ENCODE data around the gene KIZ.

KIZ gene

GRCh38 chr20:21181028-21181427, 55.1 kb downstream of the KIZ start:
- 0 out of 2 replicates have a peak, but pooled peaks cover 5% of the 10 kb centered on the region for H3K9me3 ChIP-seq (ENCODE audit: low read depth, low read length)
- H3K27ac ChIP-seq: no peak overlapping the region
- TF ChIP-seq EZH2 (IDR thresholded peaks at IDR 0.05): no peak
- no peak for TF ChIP-seq FOXP2 (optimal IDR thresholded peaks at IDR 0.05; ENCODE audit: control extremely low read depth, extremely low read length, insufficient read depth)
- no peak for TF ChIP-seq POLR2AphosphoS5 (IDR thresholded peaks at IDR 0.05; ENCODE audit: borderline replicate concordance, low read depth, low read length)
- no peak for DNase-seq (ENCODE audit: low read depth, low spot score)
- no peak overlapping the region for H3K4me3 ChIP-seq
- no peak overlapping the region for H3K9ac ChIP-seq (ENCODE audit: insufficient read length)
- H3K36me3 ChIP-seq (ENCODE audit: insufficient read depth, low read length): no peaks in the 10 kb centered on the region

GRCh38 chr20:21182832-21183563, 57.1 kb downstream of the KIZ start:
- peak; percentile 66 for DNase-seq (ENCODE audit: low read depth, low spot score)
- TF ChIP-seq POLR2AphosphoS5 (IDR thresholded peaks at IDR 0.05; ENCODE audit: borderline replicate concordance, low read depth, low read length) (no peak), EZH2 (IDR thresholded peaks at IDR 0.05) (no peak), FOXP2 (optimal IDR thresholded peaks at IDR 0.05; ENCODE audit: control extremely low read depth, extremely low read length, insufficient read depth) (no peak)
- Histone ChIP-seq H3K9ac (ENCODE audit: insufficient read length) (no peak overlapping the region), H3K27ac (peak overlapping the region; percentile 14; the same call in 1 of the 2 replicates), H3K36me3 (ENCODE audit: insufficient read depth, low read length) (no peaks in the 10 kb centered on the region), H3K4me3 (no peak overlapping the region), H3K9me3 (ENCODE audit: low read depth, low read length) (0 out of 2 replicates have a peak, but pooled peaks cover under 1% of the 10 kb centered on the region)

GRCh38 chr20:21183722-21184121, 57.8 kb downstream of the KIZ start:
- no peak for TF ChIP-seq EZH2 (IDR thresholded peaks at IDR 0.05)
- no peak for TF ChIP-seq FOXP2 (optimal IDR thresholded peaks at IDR 0.05; ENCODE audit: control extremely low read depth, extremely low read length, insufficient read depth)
- TF ChIP-seq POLR2AphosphoS5 (IDR thresholded peaks at IDR 0.05; ENCODE audit: borderline replicate concordance, low read depth, low read length): no peak
- H3K27ac ChIP-seq: peak overlapping the region; percentile 14; the same call in 1 of the 2 replicates
- DNase-seq (ENCODE audit: low read depth, low spot score): no peak

GRCh38 chr20:21184819-21185218, 58.9 kb downstream of the KIZ start:
- Histone ChIP-seq H3K36me3 (ENCODE audit: insufficient read depth, low read length) (no peaks in the 10 kb centered on the region), H3K9me3 (ENCODE audit: low read depth, low read length) (no peaks in the 10 kb centered on the region), H3K9ac (ENCODE audit: insufficient read length) (no peak overlapping the region), H3K27ac (no peak overlapping the region), H3K4me3 (no peak overlapping the region)
- no peak for DNase-seq (ENCODE audit: low read depth, low spot score)
- no peak for TF ChIP-seq POLR2AphosphoS5 (IDR thresholded peaks at IDR 0.05; ENCODE audit: borderline replicate concordance, low read depth, low read length)
- TF ChIP-seq FOXP2 (optimal IDR thresholded peaks at IDR 0.05; ENCODE audit: control extremely low read depth, extremely low read length, insufficient read depth): no peak
- no peak for TF ChIP-seq EZH2 (IDR thresholded peaks at IDR 0.05)

More at GRCh38 chr20:21183722-21184121, 57.8 kb downstream of the KIZ start:
- Histone ChIP-seq H3K4me3 (peak overlapping the region; percentile 7; the same call in 1 of the 2 replicates), H3K9me3 (ENCODE audit: low read depth, low read length) (no peaks in the 10 kb centered on the region), H3K9ac (ENCODE audit: insufficient read length) (peak overlapping the region; percentile 26), H3K36me3 (ENCODE audit: insufficient read depth, low read length) (no peaks in the 10 kb centered on the region)

- TF ChIP-seq POLR2AphosphoS5 (IDR thresholded peaks at IDR 0.05; ENCODE audit: borderline replicate concordance, low read depth, low read length) (no peak), EZH2 (IDR thresholded peaks at IDR 0.05) (no peak), FOXP2 (optimal IDR thresholded peaks at IDR 0.05; ENCODE audit: control extremely low read depth, extremely low read length, insufficient read depth) (no peak)
- no peak for DNase-seq (ENCODE audit: low read depth, low spot score)
- no peak overlapping the region for H3K9ac ChIP-seq (ENCODE audit: insufficient read length)
- H3K4me3 ChIP-seq: no peak overlapping the region
- no peak overlapping the region for H3K27ac ChIP-seq
- H3K36me3 ChIP-seq (ENCODE audit: insufficient read depth, low read length): no peaks in the 10 kb centered on the region
- no peaks in the 10 kb centered on the region for H3K9me3 ChIP-seq (ENCODE audit: low read depth, low read length)
Measured at GRCh38 chr20:21185849-21186248, 60.0 kb downstream of the KIZ start.

GRCh38 chr20:21189761-21190523, 64.1 kb downstream of the KIZ start:
- no peaks in the 10 kb centered on the region for H3K9me3 ChIP-seq (ENCODE audit: low read depth, low read length)
- H3K36me3 ChIP-seq (ENCODE audit: insufficient read depth, low read length): no peaks in the 10 kb centered on the region
- H3K27ac ChIP-seq: no peak overlapping the region
- no peak for DNase-seq (ENCODE audit: low read depth, low spot score)
- H3K9ac ChIP-seq (ENCODE audit: insufficient read length): no peak overlapping the region
- TF ChIP-seq FOXP2 (optimal IDR thresholded peaks at IDR 0.05; ENCODE audit: control extremely low read depth, extremely low read length, insufficient read depth) (no peak), EZH2 (IDR thresholded peaks at IDR 0.05) (no peak), POLR2AphosphoS5 (IDR thresholded peaks at IDR 0.05; ENCODE audit: borderline replicate concordance, low read depth, low read length) (no peak)
- H3K4me3 ChIP-seq: no peak overlapping the region

- Histone ChIP-seq H3K4me3 (no peak overlapping the region), H3K27ac (no peak overlapping the region), H3K9me3 (ENCODE audit: low read depth, low read length) (no peaks in the 10 kb centered on the region), H3K9ac (ENCODE audit: insufficient read length) (no peak overlapping the region), H3K36me3 (ENCODE audit: insufficient read depth, low read length) (no peaks in the 10 kb centered on the region)
- DNase-seq (ENCODE audit: low read depth, low spot score): no peak
- TF ChIP-seq POLR2AphosphoS5 (IDR thresholded peaks at IDR 0.05; ENCODE audit: borderline replicate concordance, low read depth, low read length): no peak
- TF ChIP-seq FOXP2 (optimal IDR thresholded peaks at IDR 0.05; ENCODE audit: control extremely low read depth, extremely low read length, insufficient read depth): no peak
- TF ChIP-seq EZH2 (IDR thresholded peaks at IDR 0.05): no peak
Measured at GRCh38 chr20:21190869-21191268, 65.0 kb downstream of the KIZ start.

GRCh38 chr20:21191839-21192238, 66.0 kb downstream of the KIZ start:
- TF ChIP-seq POLR2AphosphoS5 (IDR thresholded peaks at IDR 0.05; ENCODE audit: borderline replicate concordance, low read depth, low read length): no peak
- TF ChIP-seq EZH2 (IDR thresholded peaks at IDR 0.05): no peak
- TF ChIP-seq FOXP2 (optimal IDR thresholded peaks at IDR 0.05; ENCODE audit: control extremely low read depth, extremely low read length, insufficient read depth): no peak
- Histone ChIP-seq H3K4me3 (no peak overlapping the region), H3K27ac (no peak overlapping the region), H3K36me3 (ENCODE audit: insufficient read depth, low read length) (no peaks in the 10 kb centered on the region), H3K9me3 (ENCODE audit: low read depth, low read length) (no peaks in the 10 kb centered on the region), H3K9ac (ENCODE audit: insufficient read length) (no peak overlapping the region)
- no peak for DNase-seq (ENCODE audit: low read depth, low spot score)

Data from SK-N-MC (cell line).